HG03575 (cell line): ENCODE measurements around the gene TRERF1.

Experiments
- ATAC-seq: cut with Tn5 transposase; IDR thresholded peaks from one replicate; pipeline ENCODE4 v1.9.1; 2021; ENCODE audit not compliant: unreplicated experiment, insufficient number of reproducible peaks, low FRiP score; ENCODE audit errors: extremely low read depth

The TRERF1 gene

GRCh38 chr6:42350911-42351310 lies 100.8 kb downstream of the TRERF1 start:
- ATAC-seq, result no peak

GRCh38 chr6:42349753-42350511 lies 101.8 kb downstream of the TRERF1 start:
- no peak for ATAC-seq

- no peak for ATAC-seq
Observed at GRCh38 chr6:42347456-42347855, 104.3 kb downstream of the TRERF1 start.

GRCh38 chr6:42345696-42346416 lies 105.9 kb downstream of the TRERF1 start:
- ATAC-seq, result no peak

GRCh38 chr6:42344756-42345155 lies 107.0 kb downstream of the TRERF1 start:
- ATAC-seq, result no peak

GRCh38 chr6:42341771-42342553 lies 109.8 kb downstream of the TRERF1 start:
- ATAC-seq, result no peak

- ATAC-seq, result no peak
Observed at GRCh38 chr6:42341221-42341620, 110.5 kb downstream of the TRERF1 start.

GRCh38 chr6:42340511-42340910 lies 111.2 kb downstream of the TRERF1 start:
- ATAC-seq, result no peak

- ATAC-seq, result no peak
Observed at GRCh38 chr6:42339991-42340401, 111.7 kb downstream of the TRERF1 start.

GRCh38 chr6:42338744-42339222 lies 112.9 kb downstream of the TRERF1 start:
- no peak for ATAC-seq

- ATAC-seq, result no peak
Observed at GRCh38 chr6:42337985-42338743, 113.6 kb downstream of the TRERF1 start.

GRCh38 chr6:42336431-42336830 lies 115.3 kb downstream of the TRERF1 start:
- ATAC-seq, result no peak

- ATAC-seq, result no peak
Observed at GRCh38 chr6:42335896-42336295, 115.8 kb downstream of the TRERF1 start.

- no peak for ATAC-seq
Observed at GRCh38 chr6:42334870-42335269, 116.9 kb downstream of the TRERF1 start.

- no peak for ATAC-seq
Observed at GRCh38 chr6:42333612-42334011, 118.1 kb downstream of the TRERF1 start.

- ATAC-seq, result no peak
Observed at GRCh38 chr6:42332916-42333315, 118.8 kb downstream of the TRERF1 start.

- no peak for ATAC-seq
Observed at GRCh38 chr6:42331019-42331418, 120.7 kb downstream of the TRERF1 start.

- ATAC-seq, result no peak
Observed at GRCh38 chr6:42326248-42326647, 125.5 kb downstream of the TRERF1 start.
